HEK293T (cell line): ENCODE results near the gene MAX.

Experiments
- CTCF ChIA-PET: fragments of 350-600 bp; formaldehyde crosslinking; extraction: SDS; loops from one replicate; lab custom pipeline; 2021; ENCODE audit warnings: antibody characterized with exemption, inconsistent platforms; lab: Yijun Ruan, JAX
- POLR2A ChIA-PET: fragments of 350-600 bp; formaldehyde crosslinking; extraction: SDS; loops from one replicate; lab custom pipeline; 2020; ENCODE audit warnings: antibody characterized with exemption, inconsistent platforms; lab: Yijun Ruan, JAX
- DNase-seq: peaks from one replicate; pipeline ENCODE4 v3.0.0; 2012; ENCODE audit warnings: mixed read lengths; ENCODE audit errors: extremely low spot score
- ARNT ChIP-seq: fragments of 450-650 bp; IDR thresholded peaks from 2 replicates; pipeline ENCODE4 v1.6.1; 2017; ENCODE audit warnings: mild to moderate bottlenecking
- BHLHE40 ChIP-seq: fragments of 450-650 bp; IDR thresholded peaks from 2 replicates; pipeline ENCODE4 v1.6.1; 2016; ENCODE audit warnings: mild to moderate bottlenecking, moderate library complexity, borderline replicate concordance
- CTBP1 ChIP-seq: fragments of 450-650 bp; IDR thresholded peaks from 2 replicates; pipeline ENCODE4 v1.6.1; 2016; ENCODE audit warnings: borderline replicate concordance
- ELF4 ChIP-seq: fragments of 450-650 bp; IDR thresholded peaks from 2 replicates; pipeline ENCODE4 v1.6.1; 2017; ENCODE audit warnings: antibody characterized with exemption
- FOXA1 ChIP-seq: fragments of 450-650 bp; IDR thresholded peaks from 2 replicates; pipeline ENCODE4 v1.6.1; 2016; ENCODE audit warnings: mild to moderate bottlenecking
- FOXK2 ChIP-seq: fragments of 450-650 bp; IDR thresholded peaks from 2 replicates; pipeline ENCODE4 v1.6.1; 2016; ENCODE audit warnings: mild to moderate bottlenecking
- FOXM1 ChIP-seq: fragments of 450-650 bp; IDR thresholded peaks from 2 replicates; pipeline ENCODE4 v1.6.1; 2017; ENCODE audit warnings: mild to moderate bottlenecking, borderline replicate concordance
- HDGF ChIP-seq: fragments of 450-650 bp; IDR thresholded peaks from 2 replicates; pipeline ENCODE4 v1.6.1; 2017; ENCODE audit warnings: antibody characterized with exemption, borderline replicate concordance
- L3MBTL2 ChIP-seq: fragments of 450-650 bp; conservative IDR thresholded peaks from 2 replicates; pipeline ENCODE4 v1.6.1; 2016; ENCODE audit warnings: mild to moderate bottlenecking
- LEF1 ChIP-seq: fragments of 450-650 bp; IDR thresholded peaks from 2 replicates; pipeline ENCODE4 v1.6.1; 2017; ENCODE audit warnings: mild to moderate bottlenecking, borderline replicate concordance
- NFRKB ChIP-seq: fragments of 450-650 bp; IDR thresholded peaks from 2 replicates; pipeline ENCODE4 v1.6.1; 2016; ENCODE audit warnings: mild to moderate bottlenecking, moderate library complexity
- PKNOX1 ChIP-seq: fragments of 450-650 bp; IDR thresholded peaks from 2 replicates; pipeline ENCODE4 v1.6.1; 2016
- SP1 ChIP-seq: fragments of 450-650 bp; IDR thresholded peaks from 2 replicates; pipeline ENCODE4 v1.6.1; 2017
- SUZ12 ChIP-seq: fragments of 450-650 bp; IDR thresholded peaks from 2 replicates; pipeline ENCODE4 v1.6.1; 2016; ENCODE audit warnings: mild to moderate bottlenecking
- TARDBP ChIP-seq: fragments of 450-650 bp; IDR thresholded peaks from 2 replicates; pipeline ENCODE4 v1.6.1; 2016
- ZNF384 ChIP-seq: fragments of 450-650 bp; IDR thresholded peaks from 2 replicates; pipeline ENCODE4 v1.6.1; 2016

MAX gene

GRCh38 chr14:65079201-65079600, 23.1 kb downstream of the MAX start:
- no peak for DNase-seq
- TF ChIP-seq SP1 (no peak), CTBP1 (no peak), ARNT (no peak), LEF1 (no peak), L3MBTL2 (no peak), NFRKB (no peak), SUZ12 (no peak), FOXA1 (no peak), ZNF384 (no peak), FOXM1 (no peak), ELF4 (no peak), PKNOX1 (no peak), HDGF (no peak), TARDBP (no peak), BHLHE40 (no peak), FOXK2 (no peak)
- CTCF ChIA-PET = no interaction called here
- POLR2A ChIA-PET = no interaction called here

- no peak for DNase-seq
- TF ChIP-seq CTBP1 (no peak), ZNF384 (no peak), HDGF (no peak), FOXM1 (no peak), LEF1 (no peak), BHLHE40 (no peak), SUZ12 (no peak), ELF4 (no peak), L3MBTL2 (no peak), ARNT (no peak), TARDBP (no peak), NFRKB (no peak), FOXA1 (no peak), PKNOX1 (no peak), SP1 (no peak)
- POLR2A ChIA-PET = no interaction called here
- CTCF ChIA-PET = no interaction called here
These were observed 25.0 kb downstream of the MAX start for GRCh38 chr14:65077318-65077717.

DNA sequence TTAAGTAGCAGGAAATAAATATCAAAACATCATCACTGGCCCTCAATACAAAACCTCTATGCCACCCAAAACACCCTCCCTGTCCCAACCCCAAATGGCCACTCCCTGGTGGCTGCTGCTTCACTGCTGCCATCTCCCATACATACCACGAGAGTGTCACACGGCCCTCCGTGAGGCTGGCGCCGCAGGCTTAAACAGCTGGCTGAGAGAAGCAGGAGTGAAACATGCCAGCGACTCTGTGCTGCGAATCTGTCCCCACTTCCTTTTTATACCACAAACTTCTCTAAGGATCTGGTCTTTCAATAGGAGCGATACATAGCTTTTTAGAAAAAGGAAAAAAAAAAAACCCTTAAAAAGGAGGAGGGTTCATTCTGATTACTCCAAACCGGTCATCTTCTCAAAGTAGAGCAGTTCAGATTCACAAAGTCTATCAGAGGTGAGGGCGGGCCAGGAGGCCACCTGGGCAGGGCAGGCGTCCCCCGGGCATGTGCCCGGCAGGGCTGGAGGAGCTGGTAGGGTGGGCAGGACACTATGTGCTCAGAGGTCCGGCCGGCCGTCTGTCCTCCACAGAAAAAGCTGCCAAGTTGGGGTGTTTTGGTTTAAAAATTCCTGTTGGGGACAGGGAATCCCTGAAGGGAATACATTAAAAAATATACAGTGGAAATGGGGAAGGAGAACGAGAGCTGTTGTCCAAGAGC, 26.5 kb downstream of the MAX start:
- TF ChIP-seq ARNT (no peak), HDGF (no peak)
- ChIA-PET CTCF (no interaction called here), POLR2A (no interaction called here)
- DNase-seq = no peak

GRCh38 chr14:65074449-65075150, 27.7 kb downstream of the MAX start:
- CTCF ChIA-PET = no interaction called here
- no peak for TF ChIP-seq FOXK2
- no peak for TF ChIP-seq HDGF
- no peak for TF ChIP-seq SP1
- no peak for TF ChIP-seq L3MBTL2
- no peak for TF ChIP-seq FOXM1
- no peak for DNase-seq
- POLR2A ChIA-PET = no interaction called here

- DNase-seq = no peak
- ChIA-PET POLR2A (no interaction called here), CTCF (no interaction called here)
- TF ChIP-seq ARNT (no peak), NFRKB (no peak), FOXM1 (no peak), SP1 (no peak), ELF4 (no peak), L3MBTL2 (no peak), CTBP1 (no peak), LEF1 (no peak), TARDBP (no peak), ZNF384 (no peak), BHLHE40 (no peak), FOXA1 (no peak), HDGF (no peak), SUZ12 (no peak), FOXK2 (no peak), PKNOX1 (no peak)
These were observed 28.6 kb downstream of the MAX start for GRCh38 chr14:65073605-65074201.

DNA sequence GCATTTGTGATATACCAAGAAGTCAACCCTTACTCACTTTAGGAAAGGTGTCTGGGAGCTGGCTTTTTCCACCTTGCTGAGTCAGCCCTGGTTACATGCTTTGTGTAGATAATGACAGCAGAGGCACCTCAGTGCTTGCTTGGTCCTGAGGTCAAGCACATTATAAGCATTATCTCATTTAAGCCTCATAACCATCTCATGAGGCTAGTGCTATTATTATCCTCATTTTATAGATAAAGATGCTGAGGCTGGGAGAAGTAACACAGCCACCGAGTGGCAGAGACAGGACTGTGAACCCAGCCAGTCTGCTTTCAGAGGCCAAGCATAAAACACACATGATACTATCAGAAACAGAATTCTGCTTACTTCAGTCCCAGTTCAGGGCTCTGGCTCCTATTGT, 29.4 kb downstream of the MAX start:
- DNase-seq = no peak
- ChIA-PET POLR2A (no interaction called here), CTCF (no interaction called here)
- TF ChIP-seq ELF4 (no peak), PKNOX1 (no peak), HDGF (no peak), FOXM1 (no peak), ARNT (no peak), BHLHE40 (no peak), LEF1 (no peak), SP1 (no peak)
